Fibroblast of the conjunctiva (primary cell): ENCODE data around the gene F8.
A peak's percentile ranks its signal among the peaks of the same experiment; 100 is the strongest.
"Not testable (repeated sequence)": the region's sequence is repeated elsewhere in the genome, so short reads cannot be mapped to it uniquely, and the experiment has no call there.

Source experiments
- DNase-seq: peaks from one replicate; pipeline ENCODE4 v3.0.0-alpha.2; 2010; ENCODE audit warnings: low read depth

The F8 gene

DNA sequence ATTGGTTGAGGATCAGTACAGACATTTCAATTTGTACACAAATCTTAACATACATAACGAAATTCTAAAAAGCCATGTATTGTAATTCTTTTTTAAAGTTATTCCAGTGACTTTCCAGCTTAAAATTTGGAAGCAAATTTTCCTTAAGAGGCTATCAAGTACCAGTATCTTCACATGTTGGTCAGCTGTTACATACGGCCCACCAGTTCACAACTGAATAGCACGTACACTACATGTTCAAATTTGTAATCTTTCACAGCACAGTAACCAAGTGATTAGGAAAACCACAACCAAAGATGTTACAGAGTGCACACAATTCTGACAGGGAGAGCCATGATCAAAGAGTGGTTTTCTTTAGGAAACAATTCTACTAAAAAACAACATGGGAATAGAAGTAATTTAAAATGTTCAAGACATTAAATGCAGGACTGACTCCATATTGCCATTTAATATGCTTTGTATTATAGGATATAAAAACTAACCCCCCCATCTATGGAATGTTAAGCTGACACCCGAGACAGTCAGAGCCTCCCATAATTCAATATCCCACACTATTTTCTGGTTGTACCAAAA is 206.1 kb downstream of the F8 start:
- DNase-seq: not testable (repeated sequence)

DNA sequence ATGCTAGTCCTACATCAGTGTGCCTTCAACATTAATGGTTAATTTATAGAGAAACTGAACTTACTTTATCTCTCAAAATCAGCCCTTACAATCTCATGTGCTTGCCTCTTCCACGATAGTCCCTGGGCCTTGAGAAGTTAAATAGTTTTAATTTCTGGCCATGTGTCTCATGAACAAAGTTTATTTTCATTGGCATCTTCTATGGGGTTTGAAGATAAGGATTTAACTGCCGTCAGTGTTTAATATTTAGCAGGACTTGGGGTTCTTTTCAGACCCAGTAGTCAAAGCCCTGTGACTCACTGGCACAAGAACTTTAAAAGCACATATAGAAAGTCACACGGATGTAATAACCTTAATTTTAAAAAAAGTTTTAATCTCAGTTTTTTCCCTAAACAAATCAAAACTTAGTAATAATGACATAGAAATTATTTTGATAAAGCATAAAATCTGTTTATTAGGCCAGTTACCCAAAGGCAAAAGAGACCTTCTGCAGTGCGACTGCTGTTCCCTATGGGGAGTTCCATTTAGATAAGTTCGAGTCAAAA is 207.2 kb downstream of the F8 start:
- no peak for DNase-seq

DNA sequence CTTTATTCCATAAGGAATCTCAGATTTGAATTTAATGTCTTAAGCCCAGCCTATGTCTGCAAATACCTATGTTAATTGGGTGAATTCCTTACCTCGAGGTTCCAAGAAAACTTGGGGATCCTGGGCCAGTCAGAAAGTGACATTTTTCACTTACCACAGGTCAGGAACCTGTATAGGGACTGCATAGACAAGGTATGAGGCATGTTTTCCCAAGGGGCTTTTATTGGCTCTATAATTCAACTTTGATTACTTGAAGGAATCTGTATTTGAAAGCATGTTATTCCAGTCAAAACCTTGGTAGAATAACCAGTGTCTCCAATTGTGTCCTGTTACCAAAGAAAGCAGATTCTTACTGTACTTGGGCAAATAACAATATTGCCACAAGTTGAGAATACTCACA is 208.7 kb downstream of the F8 start:
- no peak for DNase-seq

DNA sequence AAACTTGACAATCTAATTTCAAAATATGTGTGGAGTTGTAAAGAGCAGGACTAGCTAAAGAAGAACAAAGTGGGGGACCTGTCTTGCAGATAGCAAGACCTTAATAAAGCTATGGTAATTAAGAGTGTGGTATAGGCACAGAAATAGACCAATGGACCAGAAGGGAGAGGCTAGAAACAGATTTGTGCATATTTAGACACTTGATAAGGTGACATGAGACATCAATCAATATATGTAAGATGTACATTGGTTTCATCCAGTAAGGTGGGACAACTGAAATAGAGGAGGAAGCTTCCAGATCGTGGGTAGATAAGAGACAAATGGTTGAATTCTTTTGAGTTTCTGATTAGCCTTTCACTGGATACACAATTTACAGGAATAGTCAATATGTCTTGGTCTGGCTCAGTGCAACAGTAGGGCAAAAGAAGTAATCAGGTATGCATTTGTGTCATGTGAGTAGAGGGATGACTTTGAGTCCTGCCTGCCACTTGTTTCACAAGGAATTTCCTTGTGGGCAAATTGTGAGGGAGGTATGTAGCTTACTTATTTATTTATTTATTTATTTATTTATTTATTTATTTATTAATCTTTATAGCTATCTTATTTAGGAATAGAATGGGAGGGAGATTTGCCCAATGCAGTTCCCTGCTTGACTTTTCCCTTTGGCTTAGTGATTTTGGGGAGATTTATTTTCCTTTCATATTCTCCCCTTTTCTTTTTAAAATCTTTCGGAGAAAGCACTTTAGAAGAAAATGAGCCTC is 210.0 kb downstream of the F8 start:
- no peak for DNase-seq

DNA sequence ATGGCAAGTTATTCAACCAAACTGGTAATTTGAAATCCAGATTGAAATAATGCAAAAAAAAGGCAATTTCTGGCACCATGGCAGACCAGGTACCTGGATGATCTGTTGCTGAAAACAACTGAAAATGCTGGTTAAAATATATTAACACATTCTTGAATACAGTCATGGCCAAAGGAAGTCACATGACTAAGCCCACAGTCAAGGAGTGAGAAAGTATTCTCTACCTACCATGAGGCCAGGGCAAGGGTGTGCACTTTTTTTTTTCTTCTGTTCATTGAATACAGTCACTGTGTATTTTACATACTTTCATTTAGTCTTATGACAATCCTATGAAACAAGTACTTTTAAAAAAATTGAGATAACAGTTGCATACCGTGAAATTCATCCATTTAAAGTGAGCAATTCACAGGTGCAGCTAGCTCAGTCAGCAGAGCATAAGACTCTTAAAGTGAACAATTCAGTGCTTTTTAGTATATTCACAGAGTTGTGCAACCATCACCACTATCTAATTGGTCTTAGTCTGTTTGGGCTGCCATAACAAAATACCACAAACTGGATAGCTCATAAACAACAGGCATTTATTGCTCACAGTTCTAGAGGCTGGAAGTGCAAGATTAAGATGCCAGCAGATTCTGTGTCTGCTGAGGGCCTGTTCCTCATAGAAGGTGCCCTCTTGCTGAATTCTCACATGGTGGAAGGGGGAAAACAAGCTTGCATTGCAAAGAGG is 212.4 kb downstream of the F8 start:
- no peak for DNase-seq

DNA sequence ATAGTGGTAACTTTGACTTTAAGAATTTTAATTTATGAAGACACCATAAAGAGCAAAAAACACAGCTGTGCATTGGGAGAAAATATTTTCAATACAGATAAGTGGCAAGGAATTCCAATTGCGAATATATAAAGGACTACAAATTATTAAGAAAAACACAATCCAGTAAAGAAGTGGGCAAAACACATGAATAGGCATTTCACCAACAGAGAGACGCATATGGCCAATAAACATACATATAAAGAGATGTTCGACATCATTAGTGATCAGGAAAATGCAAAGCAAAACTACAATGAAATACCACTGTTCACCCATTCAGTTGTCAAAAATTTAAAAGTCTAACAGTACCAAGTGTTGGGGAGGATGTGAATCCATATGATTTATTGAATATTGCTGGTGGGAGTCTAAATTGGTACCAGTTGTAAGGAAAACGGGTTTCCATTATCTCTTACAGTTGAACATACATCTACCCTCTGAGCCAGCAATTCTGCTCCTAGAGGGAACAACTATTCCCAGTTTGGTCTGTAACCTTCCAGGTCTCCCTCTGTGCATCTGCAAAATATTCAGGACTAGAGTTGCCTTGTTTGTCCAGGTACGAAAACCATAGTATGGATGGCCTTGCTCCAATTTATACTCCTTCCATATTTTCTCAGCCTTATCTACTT is 215.6 kb downstream of the F8 start:
- DNase-seq: no peak

DNA sequence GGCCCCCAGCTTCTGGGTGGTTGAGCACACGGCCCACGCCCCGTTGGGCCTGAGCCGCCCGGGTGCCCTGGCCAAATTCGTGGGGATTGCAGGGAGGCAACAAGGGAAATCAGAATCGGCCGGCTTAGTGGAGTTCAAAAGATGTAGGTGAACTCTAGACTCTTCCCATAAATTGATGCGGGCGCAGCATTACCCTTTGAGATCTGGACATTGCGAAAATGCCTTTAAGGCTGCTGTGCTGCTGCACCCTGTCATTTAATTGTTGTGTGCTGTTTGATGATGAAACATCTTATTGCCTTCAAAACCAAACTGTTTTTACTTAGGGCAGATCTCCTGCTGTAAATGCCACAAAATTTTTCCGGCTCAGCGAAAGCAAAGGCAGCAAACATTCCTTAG is 216.8 kb downstream of the F8 start:
- no peak for DNase-seq

DNA sequence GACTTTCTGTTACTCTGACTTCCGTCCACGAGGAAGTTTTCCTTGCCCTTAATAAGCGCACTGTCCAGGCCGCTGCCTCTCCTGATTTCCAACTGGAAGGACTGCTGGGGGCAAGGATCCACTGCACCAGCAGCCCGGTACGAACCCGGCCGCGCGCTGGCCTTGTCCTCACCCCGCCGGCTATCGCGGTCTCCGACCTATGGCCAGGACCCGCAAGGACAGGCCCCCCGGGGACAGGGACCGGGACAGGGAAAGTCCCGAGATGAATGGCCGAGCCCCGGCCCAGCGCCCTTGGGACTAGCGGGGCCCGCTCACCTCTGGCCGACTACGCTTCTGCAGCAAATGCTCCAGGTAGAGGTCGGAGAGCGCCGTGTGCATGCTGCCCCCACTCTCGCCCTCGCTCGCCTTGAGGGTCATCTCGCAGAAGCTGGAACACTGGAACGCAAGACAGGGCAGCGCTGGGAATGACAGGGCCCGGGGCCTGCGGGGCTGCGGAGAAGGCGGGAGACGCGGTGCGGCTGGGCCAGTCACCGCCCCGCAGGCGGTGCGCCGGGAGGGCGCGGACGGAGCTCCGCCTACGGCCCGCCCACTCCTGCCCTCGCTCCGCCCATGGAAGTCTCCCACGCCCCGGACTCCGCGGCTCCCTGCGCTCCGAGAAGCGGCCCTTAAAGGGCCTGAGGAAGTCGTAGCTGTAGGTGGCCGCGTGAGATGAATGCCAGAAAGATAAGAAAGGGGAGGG is 217.4 kb downstream of the F8 start, which contains the start of gene MPP1:
Gene MPP1 (minus strand): TSS at position 529 of the 739 bp plus-strand sequence. CDS start 112 bp downstream, at position 417.
- DNase-seq: peak; percentile 33

DNA sequence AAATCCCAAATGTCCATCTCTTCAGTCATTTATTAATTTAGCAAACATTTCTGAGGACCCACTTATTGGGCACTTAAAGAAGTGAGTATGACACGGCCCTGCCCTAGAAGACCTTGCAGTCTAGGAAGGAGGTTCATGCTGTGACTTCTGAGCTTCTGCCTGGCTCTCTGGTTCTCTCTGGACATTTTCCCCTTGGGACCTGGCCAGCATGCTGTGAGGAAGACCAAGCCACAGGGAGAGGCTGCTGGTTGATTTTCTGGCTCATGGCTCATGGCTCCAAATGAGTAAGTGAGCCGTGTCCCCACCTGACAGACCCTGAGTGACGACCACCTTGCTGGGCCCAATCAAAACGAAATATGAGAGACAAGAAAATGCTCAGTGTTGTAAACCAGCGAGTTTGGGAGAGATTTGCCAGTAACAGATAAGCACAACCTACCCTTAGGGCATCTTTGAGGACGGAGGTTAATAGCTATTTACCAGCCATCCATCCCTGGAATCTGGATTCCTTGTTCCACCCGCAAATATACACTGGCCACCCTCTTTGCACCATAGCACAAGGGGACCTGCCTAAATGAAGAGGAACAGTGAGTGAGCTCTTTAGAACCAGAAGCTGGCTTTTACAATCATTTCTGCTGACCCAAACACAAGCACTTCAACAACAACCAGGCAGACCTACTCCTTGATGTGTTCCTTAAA is 218.1 kb downstream of the F8 start:
- no peak for DNase-seq

DNA sequence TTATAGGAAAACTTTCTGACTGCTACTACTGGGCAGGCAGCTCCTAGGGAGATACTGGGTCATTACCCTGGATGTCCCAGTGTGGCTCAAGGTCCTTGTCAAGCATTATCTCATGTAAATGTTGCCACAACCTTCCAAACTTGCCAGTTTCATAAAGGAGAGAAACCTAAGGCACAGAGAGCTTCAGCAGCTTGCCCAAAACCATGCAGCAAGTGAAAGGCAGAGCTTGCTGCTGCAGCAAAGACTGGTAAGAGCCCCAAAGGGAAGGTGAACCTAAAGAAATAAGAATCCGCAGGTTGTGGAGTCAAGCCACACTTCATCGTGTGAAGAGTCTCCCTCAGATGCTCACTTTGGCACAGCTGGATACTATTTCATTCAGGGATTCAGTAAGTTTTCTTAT is 219.6 kb downstream of the F8 start:
- DNase-seq: no peak

DNA sequence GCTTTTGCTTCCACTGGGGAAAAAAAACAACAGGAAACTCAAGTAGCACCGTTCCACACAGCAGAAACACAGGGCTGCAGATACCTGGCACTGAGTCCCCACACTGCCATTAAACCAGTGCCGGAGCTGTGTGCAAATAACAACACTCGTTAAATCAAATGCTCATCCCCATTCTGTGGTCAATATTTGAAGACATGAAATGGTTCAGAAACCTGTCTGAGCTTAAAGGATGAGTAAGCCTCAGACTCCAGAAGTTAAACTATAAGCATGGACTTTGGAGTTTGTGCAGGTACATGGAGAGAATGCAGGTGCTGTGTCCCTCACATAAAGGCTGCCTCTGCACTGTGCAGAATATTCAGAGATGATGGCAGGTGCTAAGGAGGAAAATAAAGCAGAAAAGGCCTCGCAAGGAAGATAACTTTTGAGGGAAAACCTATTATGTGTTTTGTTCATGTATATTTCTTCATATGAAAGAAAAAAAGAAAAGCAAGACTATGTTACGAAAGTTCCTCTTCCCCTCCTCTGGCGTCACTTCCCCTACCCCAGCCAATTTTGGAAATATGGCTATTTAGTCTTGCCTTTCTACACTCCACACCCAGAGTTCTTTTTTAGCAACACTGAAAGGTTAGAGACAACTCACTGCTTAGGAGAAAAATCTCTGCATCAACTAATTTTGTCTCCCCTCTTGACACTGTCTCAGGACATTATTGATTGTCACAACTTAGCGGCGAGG is 221.9 kb downstream of the F8 start:
- no peak for DNase-seq

DNA sequence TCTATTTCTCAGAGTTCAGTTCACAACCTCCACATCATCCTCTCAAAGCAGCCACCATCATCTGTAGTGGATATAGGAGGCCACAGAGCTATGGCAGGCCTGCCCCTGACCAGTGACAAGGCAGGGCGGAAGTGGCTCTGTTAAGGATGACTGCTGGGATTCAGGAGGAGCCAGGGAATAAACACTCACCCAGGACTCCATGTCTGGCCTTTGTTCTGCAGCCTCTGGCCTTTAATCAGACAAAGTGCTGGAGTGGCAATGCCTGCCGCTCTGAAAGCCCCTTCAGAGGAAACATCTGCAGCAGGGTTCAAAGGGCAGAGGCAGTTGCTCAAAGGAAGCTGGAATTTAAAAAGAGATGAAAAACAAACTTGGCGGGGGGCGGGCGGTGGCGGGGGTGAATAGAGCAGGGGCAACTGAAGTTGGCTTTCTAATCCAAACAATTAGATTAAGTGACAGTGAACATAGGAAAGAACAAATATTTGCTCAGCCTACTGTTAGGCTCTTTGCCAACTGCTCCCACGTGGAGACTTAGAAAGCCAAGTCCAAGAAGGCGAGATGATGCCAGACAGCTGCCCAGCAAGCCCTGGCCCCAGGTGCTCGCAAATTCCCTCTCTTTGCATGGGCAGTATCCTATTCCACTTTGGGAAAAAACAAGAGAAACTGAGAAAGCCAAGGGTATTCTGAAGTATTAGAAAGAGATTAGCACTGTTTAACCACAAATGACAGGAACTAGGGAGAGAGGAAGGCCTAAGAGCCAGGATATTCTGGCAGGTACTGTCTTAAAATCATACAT is 222.8 kb downstream of the F8 start:
- DNase-seq: no peak

DNA sequence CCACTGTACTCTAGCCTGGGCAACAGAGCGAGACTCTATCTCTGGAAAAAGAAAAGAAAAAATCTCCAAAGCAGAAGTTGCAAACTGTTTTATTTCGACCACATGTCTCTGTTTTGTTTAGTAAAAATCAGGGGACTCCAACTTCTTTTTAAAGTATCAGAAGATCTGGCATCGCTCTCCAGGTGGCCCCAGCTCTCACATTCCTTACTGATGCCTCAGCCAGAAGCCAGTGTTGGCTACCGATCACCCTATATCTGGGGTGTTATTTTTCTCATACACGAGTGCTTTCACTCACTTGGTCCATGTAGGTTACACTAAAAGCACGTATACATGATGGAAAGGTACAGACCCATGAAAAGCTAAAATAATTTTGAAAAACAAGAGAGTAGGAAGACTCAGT is 225.5 kb downstream of the F8 start:
- DNase-seq: no peak

DNA sequence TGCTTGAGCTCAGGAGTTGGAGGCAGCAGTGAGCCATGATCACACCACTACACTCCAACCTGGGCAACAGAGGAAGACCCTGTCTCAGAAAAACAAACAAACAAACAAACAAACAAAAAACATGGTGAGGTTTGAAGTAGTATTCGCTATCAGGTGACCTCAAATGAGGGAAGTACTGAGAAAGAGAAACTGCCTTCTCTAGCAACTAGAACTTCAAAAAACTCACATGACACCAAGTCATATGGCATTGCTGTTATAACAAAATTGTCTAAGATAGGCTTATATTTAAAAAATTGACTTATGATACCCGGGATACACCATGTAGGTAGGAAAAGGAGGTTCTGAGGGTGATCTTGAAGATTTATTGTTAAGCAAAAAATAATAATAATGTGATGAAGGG is 227.5 kb downstream of the F8 start:
- DNase-seq: no peak

DNA sequence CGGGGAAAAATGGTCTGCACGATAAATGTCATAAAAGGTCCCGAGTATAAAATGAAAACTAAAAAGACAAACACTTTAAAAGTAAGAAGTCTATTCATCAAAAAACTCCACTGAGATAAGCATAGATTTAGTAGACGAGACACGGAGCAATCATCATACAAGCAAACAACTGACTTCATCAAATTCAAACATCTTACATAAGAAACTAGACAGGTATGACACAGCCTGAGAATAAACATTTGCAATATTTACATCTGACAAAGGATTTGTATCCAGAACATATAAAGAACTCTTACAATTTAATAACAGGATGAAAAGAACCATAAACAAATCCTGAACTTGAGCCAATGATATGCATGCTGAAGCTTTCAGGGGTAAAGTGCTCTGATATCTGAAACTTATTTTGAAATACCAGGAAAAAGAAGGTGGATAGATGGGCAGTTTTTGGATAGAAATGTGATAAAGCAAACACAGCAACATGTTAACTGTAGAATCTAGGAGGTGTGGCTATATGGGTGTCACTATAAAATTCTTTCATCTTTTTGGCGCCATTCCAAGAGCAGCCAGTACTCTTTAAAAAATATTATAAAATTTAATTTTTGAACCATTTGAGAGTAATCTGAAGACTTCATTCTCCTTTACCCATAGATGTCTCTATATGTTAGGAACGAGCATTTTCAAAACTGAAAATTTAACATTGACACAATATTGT is 229.3 kb downstream of the F8 start:
- no peak for DNase-seq

DNA sequence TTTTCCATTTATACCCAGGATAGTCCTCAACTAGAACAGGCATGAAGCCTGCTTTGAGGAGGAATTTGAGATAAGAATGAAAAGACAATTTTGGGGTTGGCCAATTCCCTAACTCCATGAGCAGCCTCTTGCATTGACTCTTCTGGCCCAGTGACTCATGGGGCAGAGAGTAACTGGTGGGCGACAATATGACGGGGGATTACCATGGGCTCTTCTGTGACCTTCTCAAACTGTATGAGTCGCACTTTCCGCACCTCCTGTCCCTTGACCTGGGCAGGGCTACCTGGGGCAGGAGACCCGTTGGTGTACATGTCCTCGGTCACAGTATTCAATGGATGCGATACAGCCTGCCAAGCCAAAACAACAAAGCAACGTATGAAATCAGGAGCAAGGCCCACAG is 230.6 kb downstream of the F8 start:
- DNase-seq: no peak

DNA sequence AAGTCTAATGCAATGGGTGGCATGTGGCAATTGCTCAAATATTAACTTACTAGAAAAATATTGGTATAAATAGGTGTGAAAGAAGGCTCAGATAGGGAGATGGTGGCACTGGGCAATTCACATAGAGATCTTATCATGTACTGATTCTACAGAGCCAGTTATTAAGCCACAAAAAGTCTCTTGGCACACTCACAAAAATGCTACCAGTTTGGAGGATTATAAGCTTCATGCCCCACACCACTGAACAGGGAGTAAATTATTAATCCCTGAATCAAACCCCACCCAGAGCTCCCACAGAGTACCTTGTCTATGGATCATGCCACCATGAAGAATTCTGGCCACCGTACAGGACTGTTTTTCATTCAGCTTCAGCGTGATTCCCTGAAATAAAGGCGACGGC is 231.1 kb downstream of the F8 start:
- no peak for DNase-seq
